Renal cortical epithelial cell (primary cell): ENCODE data around the gene HTR4. TPM values are rescaled to one million over a fixed set of nuclear protein-coding genes. Genes with fewer than 3 reads are reported as not detected.
A peak's percentile ranks its signal among the peaks of the same experiment; 100 is the strongest.
"Not testable (repeated sequence)": the region's sequence is repeated elsewhere in the genome, so short reads cannot be mapped to it uniquely, and the experiment has no call there.

Source experiments
- DNase-seq: peaks from one replicate; pipeline ENCODE4 v3.0.0-alpha.2; 2011; ENCODE audit warnings: low read depth
- total RNA-seq: library from RNA; depleted of rRNA; stranded (reverse); fragments of >200 nt; gene quantifications from 2 replicates; pipeline ENCODE4 v1.2.3, GENCODE V29; 2014

Gene HTR4
- total RNA-seq, 1 donor from 2014 or later = not detected

DNA sequence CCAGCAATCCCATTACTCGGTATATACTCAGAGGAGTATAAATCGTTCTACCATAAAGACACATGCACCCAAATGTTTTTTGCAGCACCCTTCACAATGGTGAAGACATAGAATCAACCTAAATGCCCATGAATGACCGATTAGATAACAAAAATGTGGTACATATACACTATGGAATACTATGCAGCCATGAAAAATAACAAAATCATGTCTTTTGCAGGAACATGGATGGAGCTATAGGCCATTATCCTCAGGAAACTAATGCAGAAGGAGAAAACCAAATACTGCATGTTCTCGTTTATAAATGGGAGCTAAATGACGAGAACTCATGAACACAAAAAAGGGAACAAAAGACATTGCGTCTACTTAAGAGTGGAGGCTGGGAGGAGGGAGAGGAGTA lies 114.5 kb downstream of the HTR4 start:
- DNase-seq = no peak

DNA sequence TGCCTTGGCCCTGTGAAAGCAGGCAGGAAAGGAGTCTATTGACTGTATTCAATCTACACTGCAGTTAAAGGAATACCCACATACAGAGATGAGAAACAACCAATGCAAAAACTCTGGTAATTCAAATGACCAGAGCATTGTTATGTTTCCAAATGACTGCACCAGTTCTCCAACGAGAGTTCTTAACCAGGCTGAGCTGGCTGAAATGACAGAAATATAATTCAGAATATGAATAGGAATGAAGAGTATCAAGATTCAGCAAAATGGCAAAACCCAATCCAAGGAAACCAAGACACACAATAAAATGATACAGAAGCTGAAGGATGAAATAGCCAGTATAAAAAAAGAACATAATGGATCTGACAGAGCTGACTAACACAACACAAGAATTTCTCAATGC lies 119.1 kb downstream of the HTR4 start:
- DNase-seq = no peak

DNA sequence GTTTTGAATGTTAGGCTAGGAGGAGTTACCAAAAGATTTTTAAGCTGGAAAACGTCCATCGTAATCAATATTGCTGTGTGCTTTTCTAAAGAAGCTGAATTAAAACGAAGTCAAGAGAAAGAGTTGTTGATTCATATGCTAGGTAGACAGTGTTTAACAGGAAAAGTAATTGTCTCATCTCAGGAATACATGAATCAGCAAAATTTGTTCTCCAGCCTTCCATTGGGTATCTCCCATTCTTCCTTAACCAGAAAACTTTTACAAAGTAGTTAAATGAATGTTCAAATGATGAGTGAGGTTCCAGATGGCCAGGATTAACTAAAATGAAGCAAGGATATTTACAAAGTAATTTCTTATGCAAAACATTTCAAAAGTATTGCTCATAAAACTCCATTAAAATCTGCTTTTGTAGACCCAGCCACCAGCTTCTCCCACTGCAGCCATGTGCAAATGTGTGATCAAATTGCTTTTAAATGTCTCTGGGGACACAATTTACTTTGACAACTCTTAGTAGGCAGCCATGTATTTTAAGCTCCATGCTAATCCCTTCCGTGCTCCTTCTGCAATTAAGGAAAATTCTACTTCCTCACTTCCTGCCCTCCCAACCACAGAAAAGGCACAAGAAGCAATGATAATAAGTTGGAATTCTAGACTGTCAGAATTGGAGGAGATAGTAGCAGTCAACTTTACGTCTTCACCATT lies 121.2 kb downstream of the HTR4 start:
- no peak for DNase-seq

DNA sequence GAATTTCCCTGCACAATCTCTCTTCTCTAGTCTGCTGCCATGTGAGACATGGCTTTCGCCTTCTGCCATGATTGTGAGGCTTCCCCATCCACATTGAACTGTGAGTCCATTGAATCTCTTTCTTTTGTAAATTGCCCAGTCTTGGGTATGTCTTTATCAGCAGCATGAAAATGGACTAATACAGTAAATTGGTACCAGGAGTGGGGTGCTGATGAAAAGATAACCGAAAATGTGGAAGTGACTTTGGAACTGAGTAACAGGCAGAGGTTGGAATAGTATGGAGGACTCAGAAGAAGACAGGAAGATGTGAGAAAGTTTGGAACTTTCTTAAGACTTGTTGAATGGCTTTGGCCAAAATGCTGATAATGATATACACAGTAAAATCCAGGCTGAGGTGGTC lies 124.9 kb downstream of the HTR4 start:
- DNase-seq = not testable (repeated sequence)

DNA sequence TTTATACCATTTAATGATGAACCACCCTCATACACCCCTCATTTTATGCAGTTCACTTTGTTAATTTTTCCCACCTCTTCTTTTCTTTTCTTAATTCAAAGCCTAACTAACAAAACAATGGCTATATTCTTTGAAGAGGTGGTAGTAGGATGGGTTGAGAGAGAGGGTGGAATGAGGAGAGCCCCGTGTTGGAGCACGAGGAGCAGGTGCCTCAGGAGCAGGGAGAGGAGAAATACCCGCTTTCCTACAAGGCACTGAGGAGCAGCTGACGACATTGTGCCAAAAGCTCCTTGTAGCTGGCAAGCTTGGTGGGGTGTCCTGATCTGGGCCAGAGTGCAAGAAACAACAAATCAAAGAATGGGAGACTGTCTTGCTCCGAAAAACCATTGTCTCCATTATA lies 129.6 kb downstream of the HTR4 start:
- DNase-seq = no peak

DNA sequence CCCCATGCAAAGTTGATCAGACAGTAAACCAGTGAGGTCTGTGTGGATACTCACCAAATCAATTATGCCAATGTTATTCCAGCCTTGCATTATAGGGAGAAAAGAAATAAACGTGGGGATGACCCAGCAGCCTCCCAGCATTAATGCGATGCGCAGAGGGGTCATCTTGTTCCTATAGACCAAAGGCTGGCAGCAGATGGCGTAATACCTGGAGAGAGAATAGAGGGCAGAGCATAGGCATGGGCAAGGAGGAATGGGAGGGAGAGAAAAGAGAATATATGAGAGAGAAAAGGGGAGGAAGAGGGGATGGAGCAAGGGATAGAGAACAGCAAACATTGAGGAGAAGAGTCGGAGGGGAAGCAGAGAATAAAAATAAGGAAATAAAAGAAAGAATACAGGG lies 131.2 kb downstream of the HTR4 start:
- DNase-seq = no peak

DNA sequence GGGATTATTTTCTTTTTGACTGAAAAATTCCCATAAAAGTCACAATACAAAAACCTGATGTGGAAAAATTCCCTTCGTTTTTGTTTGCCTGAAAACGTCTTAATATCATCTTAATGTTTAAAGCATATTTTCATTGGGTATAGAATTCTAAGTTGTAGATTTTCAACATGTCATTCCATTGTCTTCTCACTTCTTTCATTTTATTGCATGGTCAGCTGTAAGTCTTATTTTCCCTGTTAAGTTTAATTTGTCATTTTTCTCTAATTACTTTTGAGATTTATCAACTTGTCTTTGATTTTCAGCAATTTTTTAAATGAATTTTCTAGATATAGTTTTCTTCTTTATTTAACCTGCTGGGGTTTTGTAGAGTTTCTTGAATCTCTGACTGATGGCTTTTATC lies 138.9 kb downstream of the HTR4 start:
- DNase-seq = no peak

DNA sequence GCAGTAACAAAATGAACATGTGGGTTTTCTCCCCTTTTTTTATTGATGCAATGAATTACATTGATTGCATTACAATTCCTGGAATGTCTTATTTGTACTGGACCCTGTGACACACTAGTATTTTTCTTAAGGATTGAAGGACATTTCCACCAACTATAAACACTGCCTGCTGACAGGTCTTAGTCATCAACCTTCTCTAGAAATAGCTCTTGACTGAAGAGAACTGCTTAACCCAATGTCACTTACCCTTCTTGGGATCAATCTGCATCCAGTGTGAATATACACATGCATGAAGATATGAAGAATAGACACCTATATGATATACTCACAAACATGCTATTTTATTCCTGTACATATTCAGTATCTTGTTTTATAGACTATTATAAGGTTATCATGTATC lies 140.0 kb downstream of the HTR4 start:
- no peak for DNase-seq

DNA sequence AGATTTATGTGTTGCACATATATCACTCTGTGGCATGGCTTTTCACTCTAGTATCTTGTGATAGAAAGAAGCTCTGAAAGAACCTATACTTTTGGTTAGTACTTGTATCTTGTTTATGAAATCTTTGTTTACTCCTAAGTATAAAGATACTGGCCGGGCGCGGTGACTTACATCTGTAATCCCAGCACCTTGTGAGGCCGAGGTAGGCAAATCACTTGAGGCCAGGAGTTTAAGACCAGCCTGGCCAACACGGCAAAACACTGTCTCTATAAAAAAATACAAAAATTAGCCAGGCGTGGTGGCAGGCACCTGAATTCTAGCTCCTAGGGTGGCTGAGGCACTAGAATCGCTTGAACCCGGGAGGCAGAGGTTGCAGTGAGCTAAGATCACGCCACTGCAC lies 141.8 kb downstream of the HTR4 start:
- DNase-seq = no peak

DNA sequence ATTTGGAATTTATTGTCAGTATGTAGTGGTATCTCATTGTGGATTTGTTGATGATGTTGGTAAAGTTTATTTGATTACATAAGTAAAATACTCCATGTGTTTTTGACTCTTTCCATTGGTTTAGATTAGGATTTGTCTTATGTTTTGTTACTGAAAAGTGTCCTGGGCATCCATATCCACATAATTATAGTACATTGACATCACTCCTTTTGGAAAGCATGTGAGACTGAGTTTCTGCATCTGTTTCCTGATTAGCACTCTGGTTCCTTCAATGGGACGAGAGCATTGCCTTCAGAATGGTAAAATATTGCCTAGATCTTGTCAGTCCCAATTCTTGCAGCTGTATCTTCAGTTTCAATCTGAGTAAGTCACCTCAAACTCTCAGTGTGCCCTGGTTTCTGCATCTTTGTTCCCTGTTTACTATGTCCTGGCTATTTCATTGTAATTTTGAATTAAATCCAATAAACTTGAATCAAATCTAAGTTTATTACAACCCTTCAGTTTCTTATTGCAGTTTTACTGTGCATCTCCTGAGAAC lies 142.4 kb downstream of the HTR4 start:
- no peak for DNase-seq

DNA sequence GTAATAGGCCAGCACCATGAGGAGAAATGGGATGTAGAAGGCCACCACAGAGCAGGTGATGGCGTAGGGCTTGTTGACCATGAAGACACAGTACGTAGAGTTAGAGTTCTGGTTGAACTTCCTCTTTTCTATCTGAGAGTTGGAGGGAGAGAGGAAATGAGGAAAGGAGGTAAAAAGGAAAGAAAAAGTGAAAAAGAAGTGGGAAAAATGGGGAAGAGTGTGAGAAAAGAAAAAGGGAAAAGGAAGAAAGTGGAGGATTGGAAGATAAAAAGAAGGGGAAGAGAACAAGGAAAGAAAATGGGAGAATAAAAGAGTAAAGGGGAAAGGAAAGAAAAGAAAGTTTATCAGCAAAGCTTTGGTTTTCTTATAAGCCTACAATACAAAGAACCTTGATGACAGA lies 144.4 kb downstream of the HTR4 start:
- DNase-seq = no peak

DNA sequence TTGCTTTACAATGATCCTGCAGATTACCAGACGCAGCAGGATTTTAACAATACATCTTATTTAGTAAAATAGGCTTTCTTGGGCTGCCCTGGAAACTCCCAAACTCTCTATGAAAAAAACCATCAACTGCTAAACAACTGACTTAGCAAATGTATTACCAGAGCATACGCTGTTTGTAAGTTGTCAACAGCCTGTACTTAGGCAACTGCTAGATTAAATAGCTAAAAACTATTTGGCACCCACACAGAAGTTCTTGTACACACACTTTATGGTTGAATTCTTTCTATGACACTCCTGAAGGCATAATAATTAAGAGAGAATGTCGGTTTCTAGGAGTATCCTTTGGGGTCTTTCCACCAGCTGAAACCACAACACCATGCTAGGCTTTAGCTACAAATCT lies 146.7 kb downstream of the HTR4 start:
- DNase-seq = peak; percentile 3

DNA sequence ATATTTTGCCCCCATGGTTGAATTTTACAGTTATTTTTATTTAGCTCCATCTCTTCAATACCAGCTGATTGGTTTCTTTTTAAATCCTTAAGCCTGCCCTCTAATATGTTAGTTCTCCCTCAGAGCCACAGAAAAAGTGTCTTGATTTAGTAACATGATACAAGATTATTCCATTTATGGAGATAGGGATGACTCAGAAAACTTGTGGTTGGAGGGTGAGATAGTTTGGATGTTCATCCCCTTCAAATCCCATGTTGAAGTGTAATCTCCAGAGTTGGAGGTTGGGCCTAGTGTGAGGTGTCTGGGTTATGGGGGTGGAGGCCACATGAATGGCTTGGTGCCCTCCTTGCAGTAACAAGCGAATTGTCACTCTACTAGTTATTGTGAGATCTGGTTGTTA lies 154.9 kb downstream of the HTR4 start:
- DNase-seq = no peak

DNA sequence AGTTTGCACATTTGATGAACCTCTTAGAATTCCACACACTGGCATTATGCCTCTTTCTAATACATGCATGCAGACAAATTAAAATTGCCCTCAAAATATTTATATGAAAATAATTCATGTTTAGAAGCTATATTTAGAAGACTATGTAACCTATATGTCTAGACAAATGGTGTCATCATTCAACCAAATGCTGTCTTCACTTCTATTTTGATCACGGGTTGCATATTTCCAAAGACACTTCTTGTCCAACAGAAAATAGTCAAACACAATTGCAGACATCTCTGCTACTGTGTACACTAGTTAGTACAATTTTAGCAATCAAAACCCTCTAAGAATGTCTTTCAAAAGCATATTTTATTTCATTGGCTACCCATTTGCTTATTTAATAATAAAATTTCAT lies 156.6 kb downstream of the HTR4 start:
- DNase-seq = no peak

DNA sequence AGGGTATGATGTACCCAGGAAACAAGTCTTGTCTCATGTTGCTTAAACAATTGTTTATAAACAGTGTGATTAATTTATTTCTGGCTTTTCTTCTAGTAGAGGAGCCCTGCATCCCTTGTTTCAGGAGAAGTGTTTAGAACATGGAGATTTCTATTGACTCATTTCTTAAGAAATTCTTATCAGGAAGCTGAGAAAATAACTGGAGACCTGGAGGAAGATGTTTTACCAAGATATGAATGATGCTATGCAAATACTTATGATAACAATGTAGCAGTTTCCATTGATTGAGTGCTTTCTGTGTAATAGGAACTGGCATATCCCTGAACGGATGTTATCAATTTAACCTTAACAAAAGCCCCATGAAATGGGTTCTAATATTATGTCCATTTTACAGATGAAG lies 162.0 kb downstream of the HTR4 start:
- no peak for DNase-seq

DNA sequence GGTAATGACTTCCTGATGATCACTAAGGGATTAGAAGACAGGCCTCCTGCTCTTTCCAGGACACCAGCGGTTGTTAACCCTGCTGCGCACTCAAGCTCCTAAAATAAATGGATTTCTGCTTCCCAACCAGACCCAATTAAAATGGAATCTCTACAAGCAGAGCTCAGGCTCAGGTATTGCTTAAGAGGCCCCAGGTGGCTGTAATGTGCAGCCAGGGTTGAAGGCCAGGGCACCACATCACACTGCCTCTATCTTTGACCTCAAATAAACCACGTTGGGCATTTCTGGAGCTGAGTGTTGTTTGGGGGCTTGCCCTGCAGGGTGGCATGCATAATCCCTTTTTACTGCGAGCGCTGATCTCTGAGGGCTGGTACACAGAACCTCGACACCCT lies 162.5 kb downstream of the HTR4 start:
- no peak for DNase-seq

DNA sequence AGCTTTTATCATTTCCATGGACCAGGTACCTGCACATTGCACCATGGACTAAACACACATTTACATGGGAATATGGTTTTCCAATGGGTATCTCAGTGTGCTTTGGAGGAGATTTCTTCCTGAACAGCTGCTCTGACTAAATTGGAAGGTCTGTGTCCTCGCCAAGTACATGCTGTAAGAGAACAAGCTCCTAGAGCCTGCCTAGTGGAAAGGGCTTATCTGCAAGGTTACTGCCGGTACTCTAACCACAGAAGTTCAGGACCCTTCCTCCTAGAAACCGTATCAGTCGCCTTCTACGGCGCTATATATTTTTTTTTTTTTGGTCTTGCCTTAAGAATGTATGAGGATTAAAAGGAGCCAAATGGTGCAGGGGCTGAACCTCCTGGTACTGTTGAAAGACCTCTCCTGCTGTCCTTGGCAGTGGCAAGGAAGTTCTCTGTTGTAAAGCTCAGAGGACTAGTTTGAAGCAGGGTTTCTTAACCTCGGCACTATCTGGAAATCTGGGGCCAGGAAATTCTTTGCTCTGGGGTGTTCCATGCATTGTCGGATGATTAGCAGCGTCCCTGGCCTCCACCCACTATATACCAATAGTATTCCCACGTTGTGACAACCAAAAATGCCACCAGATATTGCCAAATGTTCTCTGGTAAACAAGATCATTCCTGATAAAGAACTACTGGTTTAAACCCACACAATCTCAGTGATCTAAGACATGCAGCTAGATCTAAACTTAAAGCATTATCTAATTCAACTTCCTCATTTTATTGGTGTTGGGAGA lies 163.1 kb downstream of the HTR4 start:
- DNase-seq = peak; percentile 2

DNA sequence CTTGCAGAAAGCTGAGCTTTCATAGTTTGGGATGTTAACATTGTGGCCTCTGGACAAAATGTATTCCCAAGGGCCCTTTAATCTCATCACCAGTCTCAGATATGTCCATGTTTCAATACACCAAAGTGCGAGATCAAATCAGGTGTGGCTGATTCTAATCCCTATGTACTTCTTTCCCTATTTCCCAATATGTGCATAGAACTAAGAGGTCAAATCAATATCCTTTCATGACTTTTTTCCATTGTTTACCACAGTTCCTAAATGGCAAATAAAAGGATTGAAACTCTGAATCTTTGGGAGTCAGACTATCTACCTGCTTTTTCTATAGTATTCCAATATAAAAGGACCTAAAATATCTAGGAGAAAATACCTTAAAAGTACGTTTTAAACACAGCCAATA lies 165.6 kb downstream of the HTR4 start:
- DNase-seq = no peak

DNA sequence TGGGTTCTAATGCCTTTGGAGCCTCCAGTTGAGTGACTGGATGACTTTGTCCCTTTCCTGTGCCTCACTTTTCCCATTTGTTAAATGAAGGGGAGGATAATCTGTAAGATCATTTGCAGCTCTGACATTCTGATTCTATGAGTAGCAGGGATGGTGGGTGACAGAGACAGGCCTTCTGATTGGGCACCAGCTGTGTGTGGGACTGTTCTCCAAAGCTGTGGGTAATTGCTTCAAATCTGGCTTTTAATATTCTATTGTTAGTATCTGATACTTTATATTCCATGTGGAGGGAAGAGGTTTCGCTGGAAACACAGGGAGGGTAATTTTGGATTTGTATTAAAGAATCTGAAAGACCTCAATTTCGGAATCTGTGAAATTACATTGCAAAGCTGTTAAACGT lies 167.9 kb downstream of the HTR4 start:
- DNase-seq = no peak

DNA sequence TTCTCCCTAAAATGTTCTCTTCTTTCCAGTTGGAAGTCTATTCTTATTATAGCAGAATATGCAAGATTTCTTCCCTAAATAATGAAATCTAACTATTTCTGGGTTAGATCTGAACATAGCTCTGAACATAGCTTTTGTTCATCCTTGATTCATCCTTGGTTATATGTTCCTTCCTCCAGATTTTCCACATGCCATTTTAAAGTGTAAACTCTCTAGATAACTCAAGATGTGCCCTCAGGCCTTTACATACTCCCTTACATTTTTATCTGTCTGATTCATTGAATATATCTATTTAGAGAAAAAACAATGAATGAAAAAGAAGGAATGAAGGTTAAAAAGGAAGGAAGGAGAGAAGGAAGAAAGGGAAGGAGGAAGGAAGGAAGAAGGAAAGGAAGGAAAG lies 169.7 kb downstream of the HTR4 start:
- DNase-seq = no peak

DNA sequence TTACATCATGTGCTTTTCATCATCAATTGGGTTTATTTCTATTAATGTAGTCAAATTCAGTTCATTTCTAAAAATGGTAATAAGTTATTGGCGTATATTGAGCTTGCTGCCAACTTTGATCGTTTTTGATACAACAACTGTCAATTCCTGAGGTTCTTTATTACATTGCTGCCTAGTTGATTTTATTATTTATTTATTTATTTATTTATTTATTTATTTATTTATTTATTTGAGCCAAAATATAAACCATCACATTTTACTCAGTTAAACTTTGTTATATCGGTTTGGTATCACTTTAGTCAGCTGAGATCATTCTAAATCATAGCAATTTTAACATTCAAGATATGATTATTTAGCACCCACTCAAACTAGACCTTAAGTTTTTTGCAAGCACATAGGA lies 170.6 kb downstream of the HTR4 start:
- no peak for DNase-seq

DNA sequence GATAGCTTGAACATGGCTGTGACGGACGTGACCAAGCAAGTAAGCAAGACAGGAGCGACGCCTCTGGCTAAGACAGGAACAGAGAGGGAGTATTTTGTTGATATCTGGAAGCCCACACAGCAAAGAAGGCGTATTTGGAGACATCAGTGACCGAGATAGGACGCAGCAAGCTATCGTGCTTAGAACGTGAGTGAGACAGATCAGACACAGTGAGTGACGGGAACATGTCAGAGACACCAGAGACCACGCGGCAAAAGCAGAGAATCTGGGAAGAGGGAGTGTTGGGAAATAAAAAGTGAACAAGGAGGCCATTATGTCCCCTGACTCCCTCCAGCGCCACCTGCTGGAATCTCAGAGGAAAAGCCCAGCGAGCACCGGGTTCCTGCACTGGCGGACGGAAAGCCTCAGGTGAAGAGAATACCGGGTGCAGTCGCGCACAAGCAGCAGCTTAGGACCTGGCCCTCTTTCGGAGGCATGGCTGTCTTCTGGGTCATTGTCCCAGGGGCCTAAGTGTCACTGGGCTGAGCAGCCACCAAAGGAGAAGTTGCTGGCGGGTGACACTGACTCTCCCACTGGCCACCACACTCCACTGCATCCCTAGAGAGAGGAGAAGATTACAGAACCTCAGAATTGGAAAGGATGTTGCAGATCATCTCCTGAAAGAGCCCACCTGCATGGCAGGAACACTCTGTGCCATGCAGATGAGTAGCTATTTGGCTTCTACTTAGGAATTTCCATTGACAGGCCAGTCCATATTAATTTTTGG lies 171.4 kb downstream of the HTR4 start:
- DNase-seq = peak; percentile 27

DNA sequence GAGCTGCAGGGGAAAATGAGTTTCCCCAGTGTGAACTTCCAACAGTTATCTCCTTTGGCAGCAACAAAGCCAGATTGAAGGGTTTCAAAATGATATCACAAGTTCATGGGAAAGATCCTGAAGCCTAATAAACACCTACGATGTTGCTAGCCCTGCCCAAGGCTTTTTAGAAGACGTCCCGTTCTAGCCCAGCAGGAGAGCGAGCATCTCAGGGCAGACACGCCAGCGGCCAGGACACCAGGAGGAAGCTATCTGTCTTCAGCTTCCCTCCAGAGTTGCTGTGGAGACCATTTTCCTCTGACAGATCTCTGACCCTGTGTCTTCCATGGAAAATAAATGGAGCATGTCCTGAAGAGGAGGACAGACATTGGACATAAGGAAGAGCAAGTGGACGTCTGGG lies 172.1 kb downstream of the HTR4 start:
- no peak for DNase-seq
